ENCODE data around the gene ANKRD40.
"Not testable (repeated sequence)": the region's sequence is repeated elsewhere in the genome, so short reads cannot be mapped to it uniquely, and the experiment has no call there.

The ANKRD40 gene, protein sequence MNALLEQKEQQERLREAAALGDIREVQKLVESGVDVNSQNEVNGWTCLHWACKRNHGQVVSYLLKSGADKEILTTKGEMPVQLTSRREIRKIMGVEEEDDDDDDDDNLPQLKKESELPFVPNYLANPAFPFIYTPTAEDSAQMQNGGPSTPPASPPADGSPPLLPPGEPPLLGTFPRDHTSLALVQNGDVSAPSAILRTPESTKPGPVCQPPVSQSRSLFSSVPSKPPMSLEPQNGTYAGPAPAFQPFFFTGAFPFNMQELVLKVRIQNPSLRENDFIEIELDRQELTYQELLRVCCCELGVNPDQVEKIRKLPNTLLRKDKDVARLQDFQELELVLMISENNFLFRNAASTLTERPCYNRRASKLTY

DNA sequence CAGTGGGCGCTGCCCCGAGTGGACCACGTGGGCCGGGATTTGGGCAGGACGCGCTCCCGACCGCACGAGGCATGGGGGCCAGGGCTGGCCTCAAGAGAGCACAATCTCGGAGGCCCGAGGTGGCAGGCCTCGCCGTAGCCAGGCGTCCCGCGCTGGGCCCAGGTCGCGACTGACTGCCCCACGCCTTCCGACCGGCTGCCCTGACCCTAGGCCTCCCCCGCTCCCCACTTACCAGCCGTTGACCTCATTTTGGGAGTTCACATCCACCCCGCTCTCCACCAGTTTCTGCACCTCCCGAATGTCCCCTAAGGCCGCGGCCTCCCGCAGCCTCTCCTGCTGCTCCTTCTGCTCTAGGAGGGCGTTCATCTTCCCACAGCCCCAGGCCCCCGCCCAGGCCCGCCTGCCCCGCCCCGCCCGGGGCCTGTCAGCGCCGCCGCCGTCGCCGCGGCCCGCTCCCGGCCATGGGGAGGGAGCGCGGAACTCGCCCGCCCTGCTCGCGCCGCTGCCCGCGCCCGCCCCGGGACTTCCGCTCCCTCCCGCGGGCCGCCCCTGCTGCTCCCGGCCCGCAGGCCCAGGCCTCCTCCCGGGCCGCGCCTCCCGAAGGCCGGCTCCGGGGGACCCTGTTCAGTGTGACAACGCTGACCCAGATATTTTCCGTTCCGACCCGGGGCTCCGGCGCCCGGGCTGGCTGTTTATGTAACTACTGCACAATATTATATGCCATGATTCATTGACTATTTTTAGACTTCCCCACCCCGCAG is at the start of gene ANKRD40:
Gene ANKRD40 (minus strand): TSS at position 626 of the 761 bp plus-strand sequence. CDS start 260 bp downstream, at position 366.
- peak; percentile 84 to 89 (median 85) for DNase-seq (ENCODE audit: low read depth in 3 of 3)

DNA sequence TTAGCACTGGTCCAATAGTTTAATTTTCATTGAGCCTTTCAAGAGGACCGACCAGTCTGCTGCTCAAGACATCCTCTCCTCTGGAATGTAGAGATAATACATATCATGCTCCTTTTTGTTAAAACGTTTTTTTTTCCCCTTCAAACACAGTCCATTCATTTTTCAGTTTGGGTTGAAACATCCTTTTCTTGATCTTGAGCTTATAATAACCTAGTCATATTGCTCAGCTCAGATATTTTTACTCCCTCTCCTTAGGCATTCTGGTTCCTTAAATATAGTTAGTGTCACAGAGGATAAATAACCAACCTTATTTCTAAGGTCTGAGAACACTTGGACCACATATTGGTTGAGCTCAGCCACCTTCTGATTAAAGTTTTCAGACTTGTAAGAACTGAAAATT is 46.8 kb upstream of the ANKRD40 start:
- no peak for DNase-seq (ENCODE audit: low read depth in 3 of 3)

DNA sequence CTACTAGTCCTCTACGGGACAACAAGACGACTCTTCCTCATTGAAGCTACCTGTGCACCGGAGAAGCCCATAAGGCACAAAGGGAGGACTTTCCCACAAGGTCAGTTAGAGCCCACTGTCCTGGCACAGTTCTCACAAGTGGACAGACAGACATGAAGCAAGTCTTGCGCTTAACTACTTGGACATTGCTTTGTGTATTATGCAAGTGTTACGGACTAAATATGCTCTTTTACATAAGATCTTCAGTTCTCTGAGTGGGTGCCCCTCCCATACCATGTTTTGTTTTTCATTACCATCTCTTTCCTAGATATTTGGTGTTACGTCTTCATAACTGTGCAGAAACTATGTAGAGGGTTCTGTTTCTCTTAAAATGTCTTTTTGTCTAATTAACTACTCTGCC is 41.5 kb upstream of the ANKRD40 start:
- no peak for DNase-seq (ENCODE audit: low read depth in 3 of 3)

DNA sequence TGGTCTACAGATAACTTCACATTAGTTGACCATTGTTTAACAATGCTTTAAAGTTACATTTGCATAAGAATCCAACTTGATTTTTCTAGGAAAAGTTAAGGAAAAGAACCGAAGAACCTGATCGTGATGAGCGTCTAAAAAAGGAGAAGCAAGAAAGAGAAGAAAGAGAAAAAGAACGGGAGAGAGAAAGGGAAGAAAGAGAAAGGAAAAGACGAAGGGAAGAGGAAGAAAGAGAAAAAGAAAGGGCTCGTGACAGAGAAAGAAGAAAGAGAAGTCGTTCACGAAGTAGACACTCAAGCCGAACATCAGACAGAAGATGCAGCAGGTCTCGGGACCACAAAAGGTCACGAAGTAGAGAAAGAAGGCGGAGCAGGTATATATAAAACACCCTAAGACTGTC is 37.9 kb upstream of the ANKRD40 start:
- DNase-seq (ENCODE audit: low read depth in 3 of 3), result no peak

DNA sequence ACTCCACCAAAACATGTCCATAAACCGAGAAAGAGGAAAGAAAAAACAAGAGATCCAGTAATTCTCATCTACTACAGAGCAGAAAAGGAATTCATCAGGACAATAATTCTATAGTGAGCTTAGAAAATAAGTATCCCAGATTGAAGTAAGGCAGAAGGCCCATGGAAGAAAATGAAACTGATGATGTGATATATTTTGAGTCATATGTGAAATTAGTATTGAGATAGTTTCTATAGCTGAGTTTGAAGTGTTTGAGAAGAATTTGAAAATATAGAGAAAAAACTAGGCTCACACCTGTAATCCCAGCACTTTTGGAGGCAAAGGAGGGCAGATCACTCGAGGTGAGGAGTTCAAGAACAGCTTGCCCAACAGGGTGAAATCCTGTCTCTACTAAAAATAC is 31.4 kb upstream of the ANKRD40 start:
- DNase-seq (ENCODE audit: low read depth in 3 of 3), result no peak

DNA sequence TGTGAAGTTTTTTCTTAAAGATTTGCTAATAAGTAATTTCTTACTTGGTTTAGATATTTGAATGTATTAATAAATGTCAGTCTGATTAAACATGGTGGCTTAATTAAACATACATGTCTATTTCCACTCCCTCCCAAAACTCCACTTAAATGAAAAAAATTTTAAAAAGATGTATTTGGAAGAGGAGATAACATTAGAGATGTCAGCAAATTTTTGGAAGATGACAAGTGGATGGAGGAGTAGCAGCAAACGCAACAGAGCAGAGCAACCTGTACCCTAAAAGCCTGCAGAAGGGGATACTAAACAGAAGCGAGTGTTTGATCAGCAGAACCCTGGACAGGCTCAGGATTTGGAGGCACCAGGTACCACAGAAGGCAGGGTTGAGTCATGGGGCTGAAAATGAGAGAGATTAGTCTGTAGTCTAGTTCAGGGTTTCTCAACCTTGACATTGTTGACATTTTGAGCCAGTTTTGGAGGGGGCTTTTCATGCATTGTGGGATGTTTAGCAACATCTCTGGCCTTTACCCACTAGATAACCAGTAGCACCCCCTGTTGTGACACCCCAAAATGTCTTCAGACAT is 29.5 kb upstream of the ANKRD40 start:
- DNase-seq (ENCODE audit: low read depth in 3 of 3), result no peak

DNA sequence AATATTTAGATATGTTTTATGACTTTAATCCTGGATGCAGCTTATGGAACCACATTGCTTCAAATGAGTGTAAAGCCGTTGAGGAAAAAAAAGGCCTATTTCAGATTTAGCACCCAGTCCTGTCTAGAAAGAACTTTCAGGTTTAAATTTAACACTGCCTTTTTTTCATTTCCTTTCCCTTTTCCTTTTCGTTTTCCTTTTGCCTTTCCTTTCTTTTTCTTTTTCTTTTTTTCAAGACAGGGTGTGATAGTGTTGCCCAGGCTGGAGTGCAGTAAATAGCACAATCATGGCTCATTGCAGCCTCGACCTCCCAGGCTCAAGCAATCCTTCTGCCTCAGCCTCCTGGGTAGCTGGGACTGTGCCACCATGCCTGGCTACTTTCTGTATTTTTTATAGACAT is 27.6 kb upstream of the ANKRD40 start:
- no peak for DNase-seq (ENCODE audit: low read depth in 3 of 3)

DNA sequence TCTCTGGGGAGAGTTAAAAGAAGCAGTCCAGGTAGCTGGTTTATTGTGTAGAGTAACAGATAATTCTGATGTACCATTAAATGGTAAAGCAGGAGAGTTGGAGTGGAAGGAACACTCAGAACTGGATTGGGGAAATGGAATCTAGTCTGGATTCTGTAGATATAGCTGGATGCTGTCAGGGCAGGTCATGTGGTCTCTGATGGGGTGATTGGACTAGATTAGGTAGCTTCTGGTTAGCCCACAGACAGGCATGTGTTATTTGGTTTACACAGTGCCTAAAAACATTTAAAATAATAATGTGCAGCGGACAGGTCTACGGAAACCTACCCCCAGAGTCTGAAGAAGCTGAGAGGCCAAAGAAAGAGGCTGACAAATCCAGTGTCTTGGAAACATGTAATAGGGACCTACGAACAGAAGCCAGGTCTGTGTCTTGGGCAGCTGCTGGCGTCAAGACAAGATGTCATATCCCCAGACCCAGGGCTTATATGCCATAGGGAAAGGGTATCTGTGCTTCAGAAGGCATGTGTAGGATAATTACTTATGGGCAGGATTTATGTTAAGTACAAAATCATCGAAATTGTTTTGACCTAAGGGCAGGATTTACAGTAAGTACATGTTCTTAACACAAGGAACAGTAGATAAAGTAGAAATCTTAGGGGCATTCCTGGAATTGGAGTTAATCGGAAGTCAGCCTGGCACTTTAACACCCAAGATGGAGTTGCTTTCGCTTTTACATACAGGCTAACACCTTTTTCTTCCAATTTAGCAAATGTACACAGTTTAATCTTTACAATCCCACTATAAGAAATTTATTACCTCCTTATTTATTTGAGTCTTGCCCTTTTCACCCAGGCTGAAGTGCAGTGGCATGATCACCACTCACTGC is 24.1 kb upstream of the ANKRD40 start:
- no peak for DNase-seq (ENCODE audit: low read depth in 3 of 3)

DNA sequence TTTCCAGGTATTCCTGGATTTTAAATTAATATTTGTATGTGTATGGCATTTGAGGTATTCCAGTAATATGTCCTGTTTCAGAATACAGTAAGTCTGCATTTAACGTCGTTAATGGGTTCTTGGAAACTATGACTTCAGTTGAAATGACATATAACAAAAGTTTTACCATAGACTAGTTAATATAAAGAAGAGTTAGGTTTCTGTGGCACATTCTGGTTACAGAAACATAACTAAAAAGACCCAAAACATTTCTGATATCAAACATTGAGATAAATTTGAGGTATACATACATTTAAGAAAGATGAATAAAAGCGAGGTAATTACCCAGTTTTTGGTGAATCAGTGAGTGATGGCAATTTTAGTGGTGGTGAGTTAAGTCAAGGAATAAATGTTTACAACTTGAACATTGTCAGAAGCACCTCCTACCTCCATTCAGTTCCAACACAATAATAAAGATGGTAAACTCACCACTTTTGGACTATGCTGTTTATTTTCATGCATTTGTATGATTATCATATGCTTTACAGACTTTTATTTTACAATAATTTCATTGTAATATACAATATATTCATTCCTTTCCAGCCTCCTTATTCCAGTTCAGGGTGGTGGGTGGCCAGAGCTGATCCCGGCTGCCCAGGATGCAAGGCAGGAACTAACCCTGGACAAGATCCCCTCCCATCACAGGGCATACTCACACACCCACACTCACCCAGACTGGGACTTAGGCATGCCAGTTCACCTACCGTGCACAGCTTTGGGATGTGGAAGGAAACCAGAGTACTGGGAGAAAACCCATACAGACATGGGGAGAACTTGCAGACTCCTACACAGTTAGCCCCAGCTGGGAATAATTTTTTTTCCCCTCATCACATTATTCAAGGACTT is 21.4 kb upstream of the ANKRD40 start:
- DNase-seq (ENCODE audit: low read depth in 3 of 3), result no peak

DNA sequence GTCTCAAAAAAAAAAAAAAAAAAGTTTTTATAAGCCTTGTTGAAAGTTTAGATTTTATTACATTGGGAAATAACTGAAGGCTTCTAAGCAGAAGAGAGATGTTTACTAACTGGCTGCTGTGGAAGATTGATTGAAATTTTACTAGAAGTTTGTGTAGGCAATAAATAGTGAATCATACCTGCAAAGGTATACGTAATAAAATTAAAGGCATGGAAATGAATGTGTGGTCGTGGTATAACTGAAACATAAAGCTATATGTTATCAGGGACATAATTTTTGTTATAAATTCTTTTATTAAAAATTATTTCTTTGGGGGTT is 20.4 kb upstream of the ANKRD40 start:
- DNase-seq (ENCODE audit: low read depth in 3 of 3), result no peak

DNA sequence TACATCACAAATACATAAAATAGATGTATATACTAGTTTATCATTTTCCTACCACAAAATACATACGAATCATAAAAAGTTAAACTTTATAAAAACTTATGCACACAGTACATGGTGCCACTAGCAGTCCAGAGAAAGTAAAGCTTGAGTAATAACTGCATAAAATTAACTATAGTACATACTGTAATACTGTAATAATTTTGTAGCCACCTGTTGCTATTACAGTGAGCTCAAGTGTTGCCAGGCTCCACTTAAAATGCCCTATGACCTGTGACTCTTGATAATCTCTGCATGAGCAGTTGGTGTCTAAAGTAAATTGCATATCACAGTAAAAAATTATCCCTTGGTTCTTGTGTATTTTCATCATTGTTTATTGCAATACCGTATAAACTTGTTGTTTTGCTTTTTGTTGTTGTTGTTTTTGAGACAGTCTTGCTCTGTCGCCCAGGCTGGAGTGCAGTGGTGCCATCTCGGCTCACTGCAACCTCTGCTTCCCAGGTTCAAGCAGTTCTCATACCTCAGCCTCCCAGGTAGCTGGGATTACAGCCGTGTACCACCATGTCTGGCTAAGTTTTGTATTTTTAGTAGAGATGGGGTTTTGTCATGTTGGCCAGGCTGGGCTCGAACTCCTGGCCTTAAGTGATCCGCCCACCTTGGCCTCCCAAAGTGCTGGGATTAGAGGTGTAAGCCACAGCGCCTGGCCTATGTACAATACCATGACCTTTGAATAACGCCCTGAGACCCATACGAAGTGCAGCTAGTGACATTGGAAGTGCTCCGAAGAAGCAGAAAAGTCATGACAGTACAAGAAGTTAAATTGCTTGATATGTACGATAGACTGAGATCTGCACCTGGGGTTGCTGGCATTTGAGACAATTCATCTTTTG is 18.3 kb upstream of the ANKRD40 start:
- DNase-seq (ENCODE audit: low read depth in 3 of 3), result no peak

DNA sequence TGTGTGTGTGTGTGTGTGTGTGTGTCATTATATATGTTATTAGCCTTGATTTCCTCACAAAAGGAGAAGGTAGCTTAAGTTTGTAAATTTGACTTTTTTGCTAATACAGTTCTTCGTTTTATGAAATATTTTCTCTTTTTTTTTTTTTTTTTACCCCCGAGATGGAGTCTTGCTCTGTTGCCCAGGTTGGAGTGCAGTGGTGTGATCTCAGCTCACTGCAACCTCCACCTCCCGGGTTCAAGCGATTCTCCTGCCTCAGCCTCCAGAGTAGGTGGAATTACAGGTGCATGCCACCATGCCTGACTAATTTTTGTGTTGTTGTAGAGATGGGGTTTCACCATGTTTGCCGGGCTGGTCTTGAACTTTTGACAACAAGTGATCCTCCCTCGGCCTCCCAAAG is 16.9 kb upstream of the ANKRD40 start:
- not testable (repeated sequence) for DNase-seq (ENCODE audit: low read depth in 3 of 3)

DNA sequence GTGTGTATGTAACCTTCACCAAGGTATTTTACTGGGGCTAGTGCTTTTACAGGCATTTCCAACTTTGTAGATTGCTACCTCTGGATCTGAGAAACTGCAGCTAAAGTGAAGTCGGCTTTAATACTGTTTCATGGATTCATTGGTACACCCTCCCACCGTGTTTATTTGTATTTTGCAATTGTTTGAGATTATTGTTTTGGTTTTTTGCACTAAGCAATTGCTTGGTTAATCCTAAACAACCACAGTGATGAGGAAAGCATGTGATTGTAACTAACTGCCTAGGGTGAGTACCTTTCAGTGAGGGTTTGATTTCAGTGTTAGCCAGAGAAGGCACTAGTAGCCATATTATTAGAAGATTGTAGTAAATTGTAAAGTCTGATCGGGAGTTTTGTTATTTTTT is 15.0 kb upstream of the ANKRD40 start:
- DNase-seq (ENCODE audit: low read depth in 3 of 3), result no peak

DNA sequence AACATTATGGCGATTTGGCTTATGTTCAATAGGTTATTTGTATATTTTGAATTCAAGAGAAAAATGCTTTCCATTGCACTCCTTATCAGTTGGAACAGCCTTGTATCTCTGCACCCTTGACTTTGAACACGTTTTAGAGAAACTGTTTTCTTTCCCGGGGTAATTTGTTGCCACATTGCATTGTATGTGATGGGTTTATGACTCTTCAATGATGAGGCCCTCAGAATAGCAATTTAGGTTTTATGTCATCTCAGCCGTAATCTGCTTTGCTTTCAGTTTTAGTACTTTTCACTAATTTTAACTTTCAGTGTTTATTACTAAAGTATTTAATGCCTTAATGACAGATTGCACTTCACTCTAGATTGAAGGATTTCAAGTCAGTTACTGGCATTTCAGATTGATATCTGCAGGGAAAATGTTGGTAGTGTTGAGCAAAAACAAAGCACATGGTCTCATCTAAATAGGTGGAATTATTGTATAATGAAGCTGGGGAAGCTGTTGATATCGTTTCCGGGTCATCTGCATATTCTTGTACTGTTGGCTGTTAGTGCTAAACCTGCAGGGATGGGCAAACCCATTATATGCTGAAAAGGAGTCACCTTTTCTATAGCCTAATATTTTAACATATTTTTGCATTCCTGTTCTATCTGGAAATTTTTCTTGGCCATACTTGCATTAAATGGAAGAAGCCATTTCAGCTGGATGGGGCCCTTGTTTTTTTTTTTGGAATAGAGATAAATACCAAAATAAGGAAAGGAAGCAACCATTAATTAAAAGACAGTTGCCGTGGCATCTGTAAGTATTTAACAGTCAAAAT is 13.7 kb upstream of the ANKRD40 start:
- DNase-seq (ENCODE audit: low read depth in 3 of 3), result no peak

DNA sequence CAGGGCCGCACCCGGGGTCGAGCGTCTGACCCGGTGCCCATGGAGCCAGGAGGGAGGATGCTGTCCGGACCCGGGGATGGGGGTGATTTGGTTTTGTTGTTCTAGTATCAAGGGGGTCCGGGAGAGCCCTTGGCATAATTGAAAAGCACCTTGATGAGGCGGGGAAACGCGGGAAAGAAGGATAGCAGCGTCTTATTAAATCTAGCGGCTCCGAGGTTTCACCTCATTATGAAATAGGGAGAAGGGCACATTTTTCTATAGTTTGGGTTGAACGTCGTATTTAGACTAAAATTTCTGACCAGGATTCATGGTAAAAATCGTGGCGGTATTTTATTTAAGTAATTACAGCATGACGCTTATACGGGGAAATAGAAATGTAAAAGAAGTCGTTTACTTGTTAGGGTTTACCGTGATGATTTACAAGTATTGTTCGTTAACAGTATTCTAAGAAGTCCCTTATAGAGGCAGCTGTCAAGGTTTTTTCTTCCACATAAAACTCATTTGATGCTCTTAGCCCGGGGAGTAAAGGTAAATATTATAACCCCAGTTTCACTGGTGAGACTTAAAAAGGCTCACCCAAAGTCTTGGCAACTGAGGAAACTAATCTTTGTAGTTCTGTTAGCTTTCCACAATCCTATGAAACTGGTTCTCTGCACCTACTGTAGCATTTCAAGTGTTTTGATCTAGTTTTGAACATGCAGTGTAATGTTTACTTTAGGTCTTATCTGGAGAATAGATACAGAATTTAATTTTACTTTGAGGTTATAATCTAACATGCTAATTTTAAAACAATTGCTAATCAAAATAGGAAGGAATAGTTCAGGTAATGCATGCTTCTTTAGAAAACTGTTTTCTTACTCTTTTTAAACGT is 12.4 kb upstream of the ANKRD40 start:
- no peak for DNase-seq (ENCODE audit: low read depth in 3 of 3)

DNA sequence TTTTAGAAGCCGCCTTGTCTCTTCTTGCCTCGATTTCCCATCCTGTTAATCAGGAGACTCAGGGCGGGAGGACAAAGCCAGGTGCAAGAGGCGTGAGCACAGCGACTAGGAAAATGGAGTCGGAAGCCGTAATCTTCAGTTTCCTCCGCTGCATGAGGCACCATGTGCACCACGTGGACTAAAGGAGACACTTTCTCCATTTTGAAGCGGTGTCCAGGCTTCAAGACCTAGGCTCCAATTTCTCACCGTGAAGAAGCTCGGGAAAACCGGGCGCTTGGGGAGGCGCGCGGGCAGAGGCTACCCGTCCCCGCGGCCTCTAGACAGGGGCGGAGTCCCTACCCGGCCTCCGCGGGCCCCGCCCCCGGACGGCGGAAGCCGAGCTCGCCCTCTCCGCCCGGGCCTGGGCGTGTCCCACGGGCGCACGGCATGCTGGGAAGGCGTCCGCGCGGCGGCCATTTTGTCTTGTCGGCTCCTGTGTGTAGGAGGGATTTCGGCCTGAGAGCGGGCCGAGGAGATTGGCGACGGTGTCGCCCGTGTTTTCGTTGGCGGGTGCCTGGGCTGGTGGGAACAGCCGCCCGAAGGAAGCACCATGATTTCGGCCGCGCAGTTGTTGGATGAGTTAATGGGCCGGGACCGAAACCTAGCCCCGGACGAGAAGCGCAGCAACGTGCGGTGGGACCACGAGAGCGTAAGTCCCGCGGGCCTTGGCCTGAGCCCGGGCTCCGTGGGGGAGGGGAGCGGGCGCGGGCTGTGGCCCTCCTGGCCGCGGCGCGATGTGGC is 11.6 kb upstream of the ANKRD40 start, which contains the start of gene LUC7L3:
Gene LUC7L3 (plus strand): TSS at position 460 of the 780 bp plus-strand sequence. CDS start 130 bp downstream, at position 590.
- DNase-seq (ENCODE audit: low read depth in 3 of 3), result peak; percentile 82 to 94 (median 88)

DNA sequence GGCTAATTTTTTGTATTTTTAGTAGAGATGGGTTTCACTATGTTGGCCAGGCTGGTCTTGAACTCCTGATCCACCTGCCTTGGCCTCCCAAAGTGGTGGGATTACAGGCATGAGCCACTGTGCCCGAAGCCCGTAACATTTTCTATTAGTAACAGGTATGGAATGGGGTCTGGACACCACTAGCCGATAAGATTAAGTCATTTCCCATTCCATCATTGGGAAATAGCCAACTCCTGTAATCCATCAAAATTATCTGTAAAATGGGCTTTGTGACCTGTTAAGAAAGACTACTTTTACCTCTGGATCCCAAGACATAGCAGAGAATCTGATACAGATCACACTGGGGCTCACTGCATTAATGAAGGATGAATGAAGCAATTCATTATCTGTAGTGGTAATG is 7.8 kb upstream of the ANKRD40 start:
- DNase-seq (ENCODE audit: low read depth in 3 of 3), result no peak
